GM12874 (cell line): ENCODE data around the gene OR5B21.

Source experiments
- CTCF ChIP-seq: IDR thresholded peaks from 2 replicates; pipeline ENCODE4 v1.5.1; 2011; ENCODE audit warnings: low read depth, mild to moderate bottlenecking, control low read depth, low read length, moderate library complexity; ENCODE audit not compliant: insufficient read depth

Gene OR5B21

GRCh38 chr11:58508005-58508404 is at the start of gene OR5B21:
Gene OR5B21, minus strand, starts transcription at chr11:58508105. Its CDS starts 0 bp downstream, at chr11:58508105.
- no peak for TF ChIP-seq CTCF

DNA sequence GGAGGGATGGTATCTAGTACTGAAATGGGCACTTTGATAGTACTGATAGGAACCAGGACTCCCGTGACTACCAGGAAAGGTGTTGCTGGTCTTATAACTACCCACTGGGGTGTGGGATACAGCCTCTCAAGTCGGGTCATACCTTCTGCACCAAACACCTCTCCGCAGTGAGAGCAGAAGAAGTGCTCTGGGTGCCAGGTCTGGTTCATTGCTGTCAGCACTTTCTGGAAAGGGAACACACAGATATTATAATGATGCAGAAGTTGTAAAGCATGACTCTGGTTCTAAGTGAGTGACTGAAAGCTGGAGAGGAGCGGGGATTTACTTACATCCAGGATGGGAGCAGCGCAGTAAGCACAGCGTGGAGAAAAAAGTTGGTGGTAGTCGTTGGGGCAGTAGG is 41.7 kb upstream of the OR5B21 start:
- no peak for TF ChIP-seq CTCF

GRCh38 chr11:58546841-58547240 is 38.9 kb upstream of the OR5B21 start:
- no peak for TF ChIP-seq CTCF

DNA sequence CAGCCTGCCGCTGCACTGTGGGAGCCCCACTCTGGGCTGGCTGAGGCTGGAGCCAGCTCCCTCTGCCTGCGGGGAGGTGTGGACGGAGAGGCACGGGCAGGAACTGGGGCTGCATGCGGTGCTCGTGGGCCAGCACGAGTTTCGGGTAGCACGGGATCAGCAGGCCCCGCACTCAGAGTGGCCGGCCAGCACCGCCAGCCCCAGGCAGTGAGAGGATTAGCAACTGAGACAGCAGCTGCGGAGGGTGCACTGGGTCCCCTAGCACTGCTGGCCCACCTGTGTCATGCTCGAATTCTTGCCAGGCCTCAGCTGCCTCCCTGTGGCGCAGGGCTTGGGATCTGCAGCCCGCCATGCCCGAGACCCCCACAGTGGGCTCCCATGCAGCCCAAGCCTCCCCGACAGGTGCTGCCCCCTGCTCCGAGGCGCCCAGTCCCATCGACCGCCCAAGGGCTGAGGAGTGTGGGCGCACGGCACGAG is 24.0 kb upstream of the OR5B21 start:
- no peak for TF ChIP-seq CTCF

DNA sequence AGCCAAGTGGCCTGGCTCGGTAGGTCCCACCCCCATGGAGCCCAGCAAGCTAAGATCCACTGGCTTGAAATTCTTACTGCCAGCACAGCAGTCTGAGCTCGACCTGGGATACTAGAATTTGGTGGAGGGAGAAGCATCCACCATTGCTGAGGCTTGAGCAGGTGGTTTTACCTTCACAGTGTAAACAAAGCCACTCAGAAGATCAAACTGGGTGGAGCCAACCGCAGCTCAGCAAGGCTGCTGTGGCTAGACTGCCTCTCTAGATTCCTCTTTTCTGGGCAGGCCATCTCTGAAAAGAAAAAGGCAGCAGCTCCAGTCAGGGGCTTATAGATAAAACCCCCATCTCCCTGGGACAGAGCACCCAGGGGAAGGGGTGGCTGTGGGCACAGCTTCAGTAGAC is 22.3 kb upstream of the OR5B21 start:
- no peak for TF ChIP-seq CTCF

DNA sequence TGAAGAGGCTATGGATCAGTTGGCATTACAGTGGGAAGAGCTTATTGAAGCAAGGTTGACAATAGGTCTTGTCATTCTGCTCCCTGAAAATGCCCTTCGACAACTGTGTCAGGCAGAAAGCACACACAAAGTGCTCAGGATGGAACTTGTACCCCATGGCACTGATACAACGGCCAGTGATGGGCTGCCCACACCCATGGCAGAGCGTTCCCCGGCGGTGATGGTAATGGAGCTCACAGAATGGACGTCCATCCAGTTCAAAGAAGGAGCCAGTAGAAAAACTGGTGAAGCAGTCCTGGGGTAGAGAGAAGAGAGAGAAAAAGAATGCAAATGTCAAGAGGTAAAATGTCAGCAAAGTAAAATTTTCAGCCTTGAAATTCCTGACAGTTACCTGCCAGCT is 19.5 kb upstream of the OR5B21 start:
- no peak for TF ChIP-seq CTCF

GRCh38 chr11:58526721-58527120 is 18.8 kb upstream of the OR5B21 start:
- TF ChIP-seq CTCF = no peak

DNA sequence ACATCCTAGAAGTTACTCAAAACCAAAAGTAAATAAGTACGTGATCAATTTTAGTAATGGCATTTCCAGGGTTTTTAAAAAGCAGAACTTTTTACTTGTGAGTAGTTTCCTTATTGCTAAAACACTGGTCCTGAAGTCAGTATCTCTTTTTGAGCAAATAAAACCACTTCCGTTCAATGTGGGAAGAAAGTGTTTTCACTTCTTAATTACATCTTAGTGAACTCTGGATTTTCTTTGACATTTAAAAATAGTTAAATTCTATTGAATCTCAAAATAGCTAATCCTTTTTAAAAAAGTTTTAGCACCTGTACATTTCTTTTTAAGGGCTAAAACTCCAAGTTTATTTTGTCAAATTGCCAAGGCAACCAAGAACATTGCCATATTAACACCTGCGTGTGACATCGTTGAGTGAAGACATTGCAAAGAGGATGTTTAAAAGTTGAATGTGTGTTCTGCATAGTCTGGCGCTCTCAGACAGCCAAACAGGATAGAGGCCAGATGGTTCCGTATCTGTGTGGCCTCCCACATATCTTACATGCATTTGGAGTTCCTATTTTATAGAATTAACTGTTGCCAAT is 17.2 kb upstream of the OR5B21 start:
- TF ChIP-seq CTCF = no peak
